GM19397 (cell line): ENCODE measurements around the gene TYW1.
"Not testable (repeated sequence)": the region's sequence is repeated elsewhere in the genome, so short reads cannot be mapped to it uniquely, and the experiment has no call there.

Experiments
- ATAC-seq: cut with Tn5 transposase; IDR thresholded peaks from one replicate; pipeline ENCODE4 v1.9.1; 2021; ENCODE audit warnings: mild to moderate bottlenecking, moderate library complexity; ENCODE audit not compliant: unreplicated experiment

The TYW1 gene

GRCh38 chr7:67043559-67043930 lies 46.9 kb downstream of the TYW1 start:
- ATAC-seq: not testable (repeated sequence)

- no peak for ATAC-seq
These were observed 48.9 kb downstream of the TYW1 start for GRCh38 chr7:67045496-67045995.

GRCh38 chr7:67046819-67047218 lies 50.2 kb downstream of the TYW1 start:
- ATAC-seq: not testable (repeated sequence)

GRCh38 chr7:67049908-67050307 lies 53.3 kb downstream of the TYW1 start:
- ATAC-seq: not testable (repeated sequence)

GRCh38 chr7:67052161-67052560 lies 55.5 kb downstream of the TYW1 start:
- ATAC-seq: not testable (repeated sequence)

GRCh38 chr7:67056683-67057082 lies 60.0 kb downstream of the TYW1 start:
- ATAC-seq: no peak

- not testable (repeated sequence) for ATAC-seq
These were observed 64.7 kb downstream of the TYW1 start for GRCh38 chr7:67061321-67061720.

GRCh38 chr7:67062802-67063201 lies 66.2 kb downstream of the TYW1 start:
- not testable (repeated sequence) for ATAC-seq

- ATAC-seq: peak; percentile 81
These were observed 70.5 kb downstream of the TYW1 start for GRCh38 chr7:67066950-67067622.

- ATAC-seq: not testable (repeated sequence)
These were observed 79.5 kb downstream of the TYW1 start for GRCh38 chr7:67076120-67076519.

- not testable (repeated sequence) for ATAC-seq
These were observed 86.2 kb downstream of the TYW1 start for GRCh38 chr7:67082880-67083279.

- ATAC-seq: not testable (repeated sequence)
These were observed 92.6 kb downstream of the TYW1 start for GRCh38 chr7:67089261-67089660.

GRCh38 chr7:67091053-67091452 lies 94.4 kb downstream of the TYW1 start:
- not testable (repeated sequence) for ATAC-seq

GRCh38 chr7:67098031-67098430 lies 101.4 kb downstream of the TYW1 start:
- not testable (repeated sequence) for ATAC-seq

- not testable (repeated sequence) for ATAC-seq
These were observed 102.8 kb downstream of the TYW1 start for GRCh38 chr7:67099406-67099805.

- not testable (repeated sequence) for ATAC-seq
These were observed 103.4 kb downstream of the TYW1 start for GRCh38 chr7:67100038-67100437.

GRCh38 chr7:67100956-67101361 lies 104.3 kb downstream of the TYW1 start:
- ATAC-seq: no peak

- not testable (repeated sequence) for ATAC-seq
These were observed 108.3 kb downstream of the TYW1 start for GRCh38 chr7:67104937-67105336.

- no peak for ATAC-seq
These were observed 108.7 kb downstream of the TYW1 start for GRCh38 chr7:67105377-67105776.

GRCh38 chr7:67106255-67106654 lies 109.6 kb downstream of the TYW1 start:
- ATAC-seq: not testable (repeated sequence)

- not testable (repeated sequence) for ATAC-seq
These were observed 114.7 kb downstream of the TYW1 start for GRCh38 chr7:67111342-67111741.

- ATAC-seq: not testable (repeated sequence)
These were observed 118.0 kb downstream of the TYW1 start for GRCh38 chr7:67114483-67115246.
